ENCODE data around the gene S100A5. TPM values are rescaled to one million over a fixed set of nuclear protein-coding genes. Genes with fewer than 3 reads are reported as not detected.

The S100A5 gene
- total RNA-seq, 1 experiment from 2014 or later = 6.0 TPM

DNA sequence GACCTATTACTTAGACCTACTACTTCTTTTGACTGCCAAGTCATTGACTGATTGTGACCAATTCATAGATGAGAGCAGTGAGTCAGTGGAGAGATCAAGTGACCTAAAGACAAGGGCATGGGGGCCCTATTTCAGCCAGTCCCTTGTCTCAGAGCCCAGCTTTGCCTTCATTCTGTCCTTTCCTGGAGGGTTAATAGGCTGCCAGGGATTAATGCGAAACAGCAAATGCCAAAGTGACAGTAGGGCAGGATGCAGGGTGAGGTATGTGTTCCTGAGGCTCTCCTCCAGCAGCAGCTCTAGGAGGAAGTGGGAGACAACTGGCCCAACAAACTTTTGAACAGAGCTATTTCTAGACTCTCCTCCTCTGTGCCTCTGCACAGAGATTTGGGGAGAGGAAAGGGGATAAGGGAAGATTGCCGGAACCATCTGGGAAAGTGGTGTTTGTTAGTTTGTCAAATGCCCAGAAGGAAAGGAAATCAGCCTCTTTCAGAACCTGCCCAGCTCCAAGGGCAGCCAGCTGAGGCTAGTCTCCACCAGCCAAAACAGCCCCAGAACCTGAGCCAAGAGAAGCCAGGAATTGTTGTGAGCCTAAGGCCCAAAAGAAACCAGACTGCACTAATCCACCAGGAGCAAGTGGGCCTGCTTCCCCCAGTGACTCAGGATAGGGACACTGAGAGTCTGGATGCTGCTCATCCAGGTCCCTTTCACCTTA lies 13.3 kb upstream of the S100A5 start:
- H3K36me3 ChIP-seq (ENCODE audit: control insufficient read depth in 1 of 2, insufficient read depth in 2 of 2, low read length in 2 of 2) = no peaks in the 10 kb centered on the region
- peaks cover 29 to 57% of the 10 kb centered on the region in 2 experiments for H3K4me1 ChIP-seq (ENCODE audit: control insufficient read depth in 1 of 2, insufficient read depth in 2 of 2, low read length in 2 of 2)
- no peaks in the 10 kb centered on the region for H4K20me1 ChIP-seq (ENCODE audit: insufficient read depth)
- POLR2A ChIA-PET = interaction anchor here (0.8 to 8.1 kb wide), 3 partner anchors 9 to 19 kb away, joined by 6 to 78 read pairs (median 9); partner anchors contain the start of gene S100A6
- H3K27me3 ChIP-seq (ENCODE audit: insufficient read depth, low read length) = no peaks in the 10 kb centered on the region
- H3K27ac ChIP-seq (ENCODE audit: low read depth, low read length) = 0 out of 2 replicates have a peak overlapping the region, but pooled peaks have one; percentile 7
- no peaks in the 10 kb centered on the region for H3K79me2 ChIP-seq (ENCODE audit: insufficient read depth, low read length)
- H3K9ac ChIP-seq (ENCODE audit: low read length) = peak overlapping the region; percentile 33; the same call in 1 of the 2 replicates
- H3K4me3 ChIP-seq (replicated peaks in 1 of 2; ENCODE audit: low read depth in 1 of 2, low read length in 2 of 2) = no peak overlapping the region
- ATAC-seq (no peak), DNase-seq (ENCODE audit: low read depth, low spot score) (no peak)
- H3K4me2 ChIP-seq (ENCODE audit: low read length) = peak overlapping the region; percentile 42
- RAD21 ChIA-PET (ENCODE audit: low non-redundant PET in 1 of 2, low total read pairs in 2 of 2, uncharacterized antibody in 2 of 2, unreplicated experiment in 2 of 2) = no interaction called here
- H3K9me2 ChIP-seq (ENCODE audit: insufficient read depth) = no peaks in the 10 kb centered on the region
- TF ChIP-seq ELF1 (IDR thresholded peaks at IDR 0.05; ENCODE audit: borderline replicate concordance, low read depth) (no peak), EGR1 (IDR thresholded peaks at IDR 0.05; ENCODE audit: low read depth) (no peak), EZH2 (IDR thresholded peaks at IDR 0.05) (no peak), EZH2phosphoT487 (IDR thresholded peaks at IDR 0.05; ENCODE audit: borderline replicate concordance) (no peak), POLR2A (IDR thresholded peaks at IDR 0.05; ENCODE audit: borderline replicate concordance, extremely low read depth, insufficient read depth, insufficient read length) (no peak), SIN3A (IDR thresholded peaks at IDR 0.05; ENCODE audit: low read depth) (no peak), SP1 (IDR thresholded peaks at IDR 0.05; ENCODE audit: low read depth) (no peak), TCF7L2 (IDR thresholded peaks at IDR 0.05; ENCODE audit: borderline replicate concordance, extremely low read depth, insufficient read depth, insufficient read length) (no peak), POLR2AphosphoS5 (IDR thresholded peaks at IDR 0.05; ENCODE audit: low read depth, low read length) (no peak), JUND (IDR thresholded peaks at IDR 0.05) (no peak), ZFX (IDR thresholded peaks at IDR 0.05) (no peak), ZNF274 (IDR thresholded peaks at IDR 0.05; ENCODE audit: low read depth, low read length) (no peak), YY1 (IDR thresholded peaks at IDR 0.05; ENCODE audit: extremely low read depth, insufficient replicate concordance, low read depth, low read length) (no peak), FOSL1 (IDR thresholded peaks at IDR 0.05; ENCODE audit: low read depth) (no peak), CBX3 (IDR thresholded peaks at IDR 0.05; ENCODE audit: low read depth) (no peak)
- TF ChIP-seq, protein P1, sequence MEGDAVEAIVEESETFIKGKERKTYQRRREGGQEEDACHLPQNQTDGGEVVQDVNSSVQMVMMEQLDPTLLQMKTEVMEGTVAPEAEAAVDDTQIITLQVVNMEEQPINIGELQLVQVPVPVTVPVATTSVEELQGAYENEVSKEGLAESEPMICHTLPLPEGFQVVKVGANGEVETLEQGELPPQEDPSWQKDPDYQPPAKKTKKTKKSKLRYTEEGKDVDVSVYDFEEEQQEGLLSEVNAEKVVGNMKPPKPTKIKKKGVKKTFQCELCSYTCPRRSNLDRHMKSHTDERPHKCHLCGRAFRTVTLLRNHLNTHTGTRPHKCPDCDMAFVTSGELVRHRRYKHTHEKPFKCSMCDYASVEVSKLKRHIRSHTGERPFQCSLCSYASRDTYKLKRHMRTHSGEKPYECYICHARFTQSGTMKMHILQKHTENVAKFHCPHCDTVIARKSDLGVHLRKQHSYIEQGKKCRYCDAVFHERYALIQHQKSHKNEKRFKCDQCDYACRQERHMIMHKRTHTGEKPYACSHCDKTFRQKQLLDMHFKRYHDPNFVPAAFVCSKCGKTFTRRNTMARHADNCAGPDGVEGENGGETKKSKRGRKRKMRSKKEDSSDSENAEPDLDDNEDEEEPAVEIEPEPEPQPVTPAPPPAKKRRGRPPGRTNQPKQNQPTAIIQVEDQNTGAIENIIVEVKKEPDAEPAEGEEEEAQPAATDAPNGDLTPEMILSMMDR (IDR thresholded peaks at IDR 0.05 in 2 of 3, conservative IDR thresholded peaks at IDR 0.05 in 1 of 3; ENCODE audit: borderline replicate concordance in 1 of 3, insufficient read depth in 1 of 3, low read depth in 2 of 3, low read length in 2 of 3) = no peak
- TF ChIP-seq, protein P2, sequence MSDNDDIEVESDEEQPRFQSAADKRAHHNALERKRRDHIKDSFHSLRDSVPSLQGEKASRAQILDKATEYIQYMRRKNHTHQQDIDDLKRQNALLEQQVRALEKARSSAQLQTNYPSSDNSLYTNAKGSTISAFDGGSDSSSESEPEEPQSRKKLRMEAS (IDR thresholded peaks at IDR 0.05) = no peak
- TF ChIP-seq, protein P3, sequence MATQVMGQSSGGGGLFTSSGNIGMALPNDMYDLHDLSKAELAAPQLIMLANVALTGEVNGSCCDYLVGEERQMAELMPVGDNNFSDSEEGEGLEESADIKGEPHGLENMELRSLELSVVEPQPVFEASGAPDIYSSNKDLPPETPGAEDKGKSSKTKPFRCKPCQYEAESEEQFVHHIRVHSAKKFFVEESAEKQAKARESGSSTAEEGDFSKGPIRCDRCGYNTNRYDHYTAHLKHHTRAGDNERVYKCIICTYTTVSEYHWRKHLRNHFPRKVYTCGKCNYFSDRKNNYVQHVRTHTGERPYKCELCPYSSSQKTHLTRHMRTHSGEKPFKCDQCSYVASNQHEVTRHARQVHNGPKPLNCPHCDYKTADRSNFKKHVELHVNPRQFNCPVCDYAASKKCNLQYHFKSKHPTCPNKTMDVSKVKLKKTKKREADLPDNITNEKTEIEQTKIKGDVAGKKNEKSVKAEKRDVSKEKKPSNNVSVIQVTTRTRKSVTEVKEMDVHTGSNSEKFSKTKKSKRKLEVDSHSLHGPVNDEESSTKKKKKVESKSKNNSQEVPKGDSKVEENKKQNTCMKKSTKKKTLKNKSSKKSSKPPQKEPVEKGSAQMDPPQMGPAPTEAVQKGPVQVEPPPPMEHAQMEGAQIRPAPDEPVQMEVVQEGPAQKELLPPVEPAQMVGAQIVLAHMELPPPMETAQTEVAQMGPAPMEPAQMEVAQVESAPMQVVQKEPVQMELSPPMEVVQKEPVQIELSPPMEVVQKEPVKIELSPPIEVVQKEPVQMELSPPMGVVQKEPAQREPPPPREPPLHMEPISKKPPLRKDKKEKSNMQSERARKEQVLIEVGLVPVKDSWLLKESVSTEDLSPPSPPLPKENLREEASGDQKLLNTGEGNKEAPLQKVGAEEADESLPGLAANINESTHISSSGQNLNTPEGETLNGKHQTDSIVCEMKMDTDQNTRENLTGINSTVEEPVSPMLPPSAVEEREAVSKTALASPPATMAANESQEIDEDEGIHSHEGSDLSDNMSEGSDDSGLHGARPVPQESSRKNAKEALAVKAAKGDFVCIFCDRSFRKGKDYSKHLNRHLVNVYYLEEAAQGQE (IDR thresholded peaks at IDR 0.05; ENCODE audit: low read depth) = no peak
- CTCF ChIA-PET = interaction anchor here (0.7 to 1.5 kb wide), 5 partner anchors 10 to 21 kb away, joined by 3 to 5 read pairs (median 3); no protein-coding TSS in a partner anchor
- no peaks in the 10 kb centered on the region for H3K9me3 ChIP-seq (ENCODE audit: control insufficient read depth in 1 of 2, insufficient read depth in 1 of 2, low read depth in 1 of 2, low read length in 2 of 2)
- H2AFZ ChIP-seq (ENCODE audit: low read depth, low read length, poor library complexity, severe bottlenecking) = no peak overlapping the region
- no TSS peak for BruUV-seq (replicated peaks)
- intact Hi-C loops (cut with micrococcal nuclease) = no loop called here
